ENCODE data around the gene HSF4. TPM values are rescaled to one million over a fixed set of nuclear protein-coding genes. Genes with fewer than 3 reads are reported as not detected.
A peak's percentile ranks its signal among the peaks of the same experiment; 100 is the strongest.

HSF4 gene
- total RNA-seq, 1 experiment from 2014 or later = 2.2 TPM

DNA sequence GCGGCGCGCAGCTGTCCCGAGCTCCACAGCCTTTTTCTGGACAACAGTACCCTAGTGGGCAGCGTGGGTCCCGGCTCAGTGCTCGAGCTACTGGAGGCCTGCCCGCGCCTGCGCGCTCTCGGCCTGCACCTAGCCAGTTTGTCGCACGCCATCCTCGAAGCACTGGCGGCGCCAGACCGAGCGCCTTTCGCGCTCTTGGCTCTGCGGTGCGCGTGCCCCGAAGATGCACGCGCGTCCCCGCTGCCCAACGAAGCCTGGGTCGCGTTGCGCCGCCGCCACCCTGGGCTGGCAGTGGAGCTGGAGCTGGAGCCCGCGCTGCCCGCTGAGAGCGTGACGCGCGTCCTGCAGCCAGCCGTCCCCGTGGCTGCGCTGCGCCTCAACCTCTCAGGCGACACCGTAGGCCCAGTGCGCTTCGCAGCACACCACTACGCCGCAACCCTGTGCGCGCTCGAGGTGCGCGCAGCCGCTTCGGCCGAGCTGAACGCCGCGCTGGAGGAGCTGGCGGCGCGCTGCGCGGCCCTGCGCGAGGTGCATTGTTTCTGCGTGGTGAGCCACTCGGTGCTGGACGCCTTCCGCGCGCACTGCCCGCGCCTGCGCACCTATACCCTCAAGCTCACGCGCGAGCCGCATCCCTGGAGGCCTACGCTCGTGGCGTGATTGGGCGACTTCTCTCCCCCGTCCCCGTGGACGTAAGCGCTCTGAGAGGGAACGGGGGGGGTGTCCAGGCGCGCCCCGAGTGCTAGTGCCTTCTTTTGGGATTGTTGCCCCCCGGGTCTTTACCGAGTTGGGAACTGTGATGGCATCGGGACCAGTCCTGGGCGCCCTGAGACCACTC is 1.2 kb upstream of the HSF4 start (continued):
- TF ChIP-seq STAT6 (CRISPR knock-in tag; conservative IDR thresholded peaks at IDR 0.05; ENCODE audit: low read depth) (no peak), HMGA2 (CRISPR knock-in tag; IDR thresholded peaks at IDR 0.05) (no peak), ZNF232 (CRISPR knock-in tag; IDR thresholded peaks at IDR 0.05) (no peak), ELF4 (CRISPR knock-in tag; IDR thresholded peaks at IDR 0.05; ENCODE audit: low read depth) (no peak), ZNF138 (CRISPR knock-in tag; conservative IDR thresholded peaks at IDR 0.05) (no peak), ZBTB21 (CRISPR knock-in tag; IDR thresholded peaks at IDR 0.05; ENCODE audit: borderline replicate concordance) (no peak), JUN (CRISPR knock-in tag; IDR thresholded peaks at IDR 0.05) (no peak), CREM (CRISPR knock-in tag; IDR thresholded peaks at IDR 0.05) (0 out of 2 replicates have a peak, but pooled peaks have one; percentile 48), PRDM15 (CRISPR knock-in tag; IDR thresholded peaks at IDR 0.05) (no peak; the same call in 1 of the 2 replicates), ZNF317 (CRISPR knock-in tag; IDR thresholded peaks at IDR 0.05; ENCODE audit: borderline replicate concordance, low read depth) (no peak), ETV6 (CRISPR knock-in tag; IDR thresholded peaks at IDR 0.05) (peak; percentile 57; the same call in 1 of the 2 replicates), ZNF532 (CRISPR knock-in tag; IDR thresholded peaks at IDR 0.05; ENCODE audit: borderline replicate concordance) (no peak), NFATC4 (CRISPR knock-in tag; IDR thresholded peaks at IDR 0.05) (no peak), TEAD1 (CRISPR knock-in tag; IDR thresholded peaks at IDR 0.05) (no peak; the same call in 1 of the 2 replicates), SOX15 (CRISPR knock-in tag; IDR thresholded peaks at IDR 0.05) (no peak)
